ENCODE measurements around the gene TRIM66. TPM values are rescaled to one million over a fixed set of nuclear protein-coding genes. Genes with fewer than 3 reads are reported as not detected.

Gene TRIM66
- total RNA-seq, 4 donors from 2014 or later = 1.4 to 12.9 (median 3.1) TPM

DNA sequence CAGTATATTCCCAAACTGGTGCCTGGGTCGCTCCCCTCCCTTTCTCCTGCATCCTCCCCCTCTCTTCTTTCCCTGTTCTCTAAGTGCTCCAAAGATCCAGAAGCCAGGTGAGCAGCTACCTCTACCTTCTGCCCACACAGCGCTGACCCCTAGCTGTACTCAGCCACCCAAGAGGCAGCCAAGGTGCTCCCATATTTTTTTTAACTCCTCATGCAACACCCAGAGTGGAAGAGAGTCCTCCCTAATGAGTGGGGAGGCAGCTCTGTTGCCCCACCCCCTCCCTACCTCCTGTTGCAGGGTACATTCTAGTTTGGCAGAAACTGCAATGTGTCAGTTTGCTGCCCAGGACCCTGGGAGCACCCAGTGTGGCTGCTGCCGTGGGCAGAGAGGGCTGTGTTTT is 40.3 kb upstream of the TRIM66 start:
- TF ChIP-seq POLR2AphosphoS5 (IDR thresholded peaks at IDR 0.05) = no peak
- TF ChIP-seq EP300 (IDR thresholded peaks at IDR 0.05) = no peak
- TF ChIP-seq POLR2A (IDR thresholded peaks at IDR 0.05) = no peak
- TF ChIP-seq, protein P1, sequence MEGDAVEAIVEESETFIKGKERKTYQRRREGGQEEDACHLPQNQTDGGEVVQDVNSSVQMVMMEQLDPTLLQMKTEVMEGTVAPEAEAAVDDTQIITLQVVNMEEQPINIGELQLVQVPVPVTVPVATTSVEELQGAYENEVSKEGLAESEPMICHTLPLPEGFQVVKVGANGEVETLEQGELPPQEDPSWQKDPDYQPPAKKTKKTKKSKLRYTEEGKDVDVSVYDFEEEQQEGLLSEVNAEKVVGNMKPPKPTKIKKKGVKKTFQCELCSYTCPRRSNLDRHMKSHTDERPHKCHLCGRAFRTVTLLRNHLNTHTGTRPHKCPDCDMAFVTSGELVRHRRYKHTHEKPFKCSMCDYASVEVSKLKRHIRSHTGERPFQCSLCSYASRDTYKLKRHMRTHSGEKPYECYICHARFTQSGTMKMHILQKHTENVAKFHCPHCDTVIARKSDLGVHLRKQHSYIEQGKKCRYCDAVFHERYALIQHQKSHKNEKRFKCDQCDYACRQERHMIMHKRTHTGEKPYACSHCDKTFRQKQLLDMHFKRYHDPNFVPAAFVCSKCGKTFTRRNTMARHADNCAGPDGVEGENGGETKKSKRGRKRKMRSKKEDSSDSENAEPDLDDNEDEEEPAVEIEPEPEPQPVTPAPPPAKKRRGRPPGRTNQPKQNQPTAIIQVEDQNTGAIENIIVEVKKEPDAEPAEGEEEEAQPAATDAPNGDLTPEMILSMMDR (IDR thresholded peaks at IDR 0.05) = no peak
- Histone ChIP-seq H3K36me3 (peaks cover 0 to 20% of the 10 kb centered on the region in 2 donors), H3K4me3 (no peak overlapping the region), H3K27me3 (no peaks in the 10 kb centered on the region), H3K27ac (peak overlapping the region; percentile 89 to 97 (median 96)), H3K4me1 (peaks cover 34 to 97% (median 59%) of the 10 kb centered on the region in 3 donors), H3K9me3 (no peaks in the 10 kb centered on the region)
- no peak for ATAC-seq
- WGBS, 2 donors (ENCODE audit: low coverage in 1 of 2) = 43 to 60% methylated on average over 2 to 3 of the region's 3 CpGs

DNA sequence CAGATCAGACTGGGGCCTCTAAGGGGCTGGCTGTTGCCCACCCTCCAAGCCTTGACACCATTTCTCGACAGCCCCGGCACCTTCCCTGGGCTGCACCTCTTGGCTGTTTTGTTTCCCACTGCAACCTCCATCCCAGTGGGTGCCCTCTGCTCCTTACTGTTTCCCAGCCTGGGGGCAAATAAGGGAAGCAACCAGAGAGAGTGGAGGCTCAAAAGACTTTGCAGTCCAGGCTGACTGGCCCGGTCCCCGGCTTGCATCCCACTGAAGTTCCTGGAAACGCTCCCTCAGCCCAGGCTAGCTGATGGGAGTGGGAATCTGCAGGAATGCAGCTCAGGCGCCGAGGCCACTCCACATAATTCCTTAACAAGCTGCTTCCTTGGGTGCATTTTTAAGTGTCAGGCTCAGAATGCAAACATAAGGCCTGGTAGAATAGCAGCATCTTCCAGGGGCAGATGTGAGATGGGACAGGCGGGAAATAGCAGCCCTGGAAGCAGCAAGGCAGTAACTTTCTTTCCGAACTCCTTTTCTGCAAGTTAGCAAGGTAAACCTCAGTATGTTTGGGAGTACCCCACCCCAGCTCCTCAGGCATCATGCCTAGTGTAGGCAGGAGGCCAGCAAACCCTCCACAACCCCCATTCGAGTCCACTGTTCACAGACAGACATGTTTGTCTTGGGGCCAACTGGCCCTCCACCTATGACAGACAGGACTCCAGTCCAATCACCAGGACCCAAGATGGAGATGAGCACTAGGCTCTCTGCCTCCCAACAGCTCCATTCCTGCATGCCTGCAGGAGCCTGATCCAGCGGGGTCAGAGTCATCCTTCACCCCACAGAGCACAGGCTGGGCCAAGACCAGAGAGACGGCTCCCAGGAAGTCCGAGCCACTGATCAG is 39.4 kb upstream of the TRIM66 start:
- Histone ChIP-seq H3K4me3 (no peak overlapping the region), H3K36me3 (peaks cover 0 to 27% of the 10 kb centered on the region in 2 donors), H3K4me1 (peaks cover 43 to 97% (median 64%) of the 10 kb centered on the region in 3 donors), H3K27ac (peak overlapping the region; percentile 89 to 97 (median 96)), H3K9me3 (no peaks in the 10 kb centered on the region), H3K27me3 (no peaks in the 10 kb centered on the region)
- 34 to 75% methylated on average over 2 to 4 of the region's 13 CpGs for WGBS, 2 donors (ENCODE audit: low coverage in 1 of 2)
- peak; percentile 11 for ATAC-seq
- TF ChIP-seq EP300 (IDR thresholded peaks at IDR 0.05) = no peak
- TF ChIP-seq POLR2A (IDR thresholded peaks at IDR 0.05) = no peak
- TF ChIP-seq, protein P1 (IDR thresholded peaks at IDR 0.05) = no peak
- peak; percentile 62 for TF ChIP-seq POLR2AphosphoS5 (IDR thresholded peaks at IDR 0.05)

DNA sequence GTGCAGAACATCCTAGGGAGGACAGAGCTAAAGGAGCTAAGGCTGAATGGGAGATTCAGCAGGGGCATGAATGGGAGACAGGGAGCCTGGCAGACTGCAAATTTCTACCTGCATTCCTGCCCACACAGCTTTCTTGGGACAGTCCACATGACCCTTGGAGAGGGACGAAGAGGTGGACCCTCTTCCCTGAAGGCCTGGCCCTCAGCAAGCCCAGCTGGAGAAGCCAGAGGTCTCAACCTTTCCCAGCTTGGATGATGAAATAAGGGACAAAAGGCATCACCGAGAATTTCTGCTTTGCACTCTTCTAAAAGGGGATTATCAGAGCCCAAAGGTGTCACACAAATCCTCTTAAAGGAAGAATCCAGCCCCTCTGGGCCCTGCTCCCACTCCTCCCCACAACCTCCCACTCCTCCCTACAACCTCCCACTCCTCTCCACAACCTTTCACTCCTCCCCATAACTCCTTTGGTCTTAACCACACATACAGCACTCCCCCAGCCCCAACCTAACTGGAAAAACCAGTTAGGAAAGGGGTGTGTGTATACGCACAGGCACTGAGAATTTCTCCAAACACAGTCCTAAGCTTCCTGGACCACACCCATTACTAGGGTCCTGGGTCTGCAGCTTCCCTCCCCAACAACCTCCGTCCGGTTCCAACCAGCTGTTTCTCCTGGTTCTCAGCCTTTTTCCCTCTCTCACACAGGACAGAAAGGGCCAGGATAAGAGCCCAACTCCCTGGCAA is 38.6 kb upstream of the TRIM66 start:
- TF ChIP-seq POLR2AphosphoS5 (IDR thresholded peaks at IDR 0.05) (peak; percentile 31), EP300 (IDR thresholded peaks at IDR 0.05) (no peak)
- H3K9me3 ChIP-seq = no peaks in the 10 kb centered on the region
- H3K27me3 ChIP-seq = no peaks in the 10 kb centered on the region
- peak overlapping the region; percentile 89 to 97 (median 96) for H3K27ac ChIP-seq
- peaks cover 43 to 97% (median 70%) of the 10 kb centered on the region in 3 donors for H3K4me1 ChIP-seq
- peaks cover 0 to 32% of the 10 kb centered on the region in 2 donors for H3K36me3 ChIP-seq
- H3K4me3 ChIP-seq = no peak overlapping the region
- 42 to 44% methylated on average over 1 to 3 of the region's 5 CpGs for WGBS, 2 donors (ENCODE audit: low coverage in 1 of 2)
- ATAC-seq = no peak

DNA sequence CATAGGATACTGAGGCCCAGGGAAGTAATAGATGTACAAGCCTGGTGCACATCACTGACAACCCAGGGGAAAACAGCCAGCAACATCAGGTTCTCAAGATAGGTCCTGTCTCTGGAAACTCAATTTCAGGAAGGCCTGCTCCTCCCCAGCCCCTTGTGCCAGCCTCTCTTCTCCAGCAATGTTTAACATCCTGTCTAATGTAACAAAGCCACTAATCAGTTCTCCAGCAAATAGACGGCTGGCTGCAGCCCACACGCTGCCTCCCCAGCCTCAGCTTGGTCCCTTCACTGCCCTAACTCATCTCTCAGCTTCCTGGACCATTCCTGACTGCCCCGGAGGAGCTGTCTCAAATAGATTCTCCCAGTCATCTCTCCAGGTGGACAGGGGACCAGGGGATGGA is 37.9 kb upstream of the TRIM66 start:
- peaks cover 43 to 100% (median 74%) of the 10 kb centered on the region in 3 donors for H3K4me1 ChIP-seq
- TF ChIP-seq, protein P1 (IDR thresholded peaks at IDR 0.05) = no peak
- TF ChIP-seq POLR2AphosphoS5 (IDR thresholded peaks at IDR 0.05) (no peak), POLR2A (IDR thresholded peaks at IDR 0.05) (no peak), EP300 (IDR thresholded peaks at IDR 0.05) (no peak)
- WGBS, 2 donors (ENCODE audit: low coverage in 1 of 2) = 0% methylated on average over 1 to 2 of the region's 3 CpGs

DNA sequence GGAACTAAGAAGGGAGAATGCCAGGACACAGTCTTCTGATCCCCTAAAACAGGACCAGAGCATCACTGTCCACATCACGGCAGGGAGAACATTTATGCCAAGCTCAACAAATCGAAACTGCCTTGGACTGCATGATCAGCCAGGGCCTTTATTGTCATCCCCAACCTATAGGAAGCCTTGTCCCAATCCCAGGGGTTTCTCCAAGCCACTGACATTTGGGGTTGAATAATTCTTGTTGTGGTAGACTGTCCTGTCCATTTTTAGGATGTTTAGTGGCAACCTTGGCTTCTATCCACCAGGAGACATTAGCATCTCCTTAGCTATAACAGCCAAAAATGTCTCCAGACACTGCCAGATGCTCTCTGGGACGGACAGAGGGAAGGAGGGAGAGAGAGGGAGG is 37.3 kb upstream of the TRIM66 start:
- H3K4me3 ChIP-seq = no peak overlapping the region
- peak overlapping the region; percentile 89 to 97 (median 96) for H3K27ac ChIP-seq
- H3K4me1 ChIP-seq = peaks cover 50 to 100% (median 78%) of the 10 kb centered on the region in 3 donors
- H3K9me3 ChIP-seq = no peaks in the 10 kb centered on the region
- no peaks in the 10 kb centered on the region for H3K27me3 ChIP-seq
- peak; percentile 31 for ATAC-seq
- WGBS, 2 donors (ENCODE audit: low coverage in 1 of 2) = 17 to 24% methylated on average over 1 to 3 of the region's 3 CpGs
- H3K36me3 ChIP-seq = peaks cover 0 to 29% of the 10 kb centered on the region in 2 donors
- no peak for TF ChIP-seq POLR2A (IDR thresholded peaks at IDR 0.05)

More for the DNA sequence above, 37.9 kb upstream of the TRIM66 start:
- peaks cover 0 to 29% of the 10 kb centered on the region in 2 donors for H3K36me3 ChIP-seq
- ATAC-seq = no peak
- peak overlapping the region; percentile 89 to 97 (median 96) for H3K27ac ChIP-seq
- H3K9me3 ChIP-seq = no peaks in the 10 kb centered on the region
- H3K4me3 ChIP-seq = no peak overlapping the region
- H3K27me3 ChIP-seq = no peaks in the 10 kb centered on the region

All from gastroesophageal sphincter (tissue), 4 donors.